ENCODE measurements around the gene FSHB.

DNA sequence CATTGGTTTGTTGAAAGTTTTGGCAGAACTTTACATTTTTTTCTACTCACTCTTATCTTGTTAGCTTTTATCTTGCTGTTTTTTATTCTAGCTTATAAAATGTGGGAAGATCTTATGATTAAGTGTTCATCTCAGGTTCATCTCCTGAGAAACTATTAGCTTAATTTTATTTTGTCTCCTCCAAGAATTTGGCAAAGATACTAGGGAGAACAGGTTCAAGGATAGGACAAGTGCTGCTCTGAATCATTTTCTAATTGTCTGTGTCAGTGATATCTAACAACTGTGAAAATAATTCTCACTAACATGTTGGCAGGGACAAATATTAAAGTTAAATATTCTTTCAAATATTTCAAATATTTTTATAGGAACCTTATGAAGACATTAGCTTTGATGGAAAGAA lies 38.2 kb upstream of the FSHB start:
- TF ChIP-seq EZH2phosphoT487 (IDR thresholded peaks at IDR 0.05; ENCODE audit: insufficient read depth, low read depth), result no peak
- TF ChIP-seq EZH2 (IDR thresholded peaks at IDR 0.05; ENCODE audit: insufficient read depth, poor library complexity, severe bottlenecking), result no peak

Measured in GM23248 (cell line).